K562 (cell line): ENCODE measurements around the gene SLC1A3. TPM values are rescaled to one million over a fixed set of nuclear protein-coding genes. Genes with fewer than 3 reads are reported as not detected.

Experiments
- ATAC-seq: fragments of 200-7000 bp; cut with Tn5 transposase; 3 replicates; pipeline ENCODE4 v1.9.1; 2020; ENCODE audit warnings: moderate library complexity
- BruUV-seq: library from RNA; stranded (reverse); fragments of 400-500 nt; replicated peaks from 2 replicates; lab custom pipeline; 2021; lab: Mats Ljungman, UMichigan
- CTCF ChIA-PET: fragments of 300-600 bp; formaldehyde crosslinking; extraction: SDS; loops from one replicate; lab custom pipeline; 2021; ENCODE audit warnings: low intra/inter-chr PET ratio; lab: Yijun Ruan, JAX
- POLR2A ChIA-PET: fragments of 300-600, 350-650 bp; sonication (Branson Sonifier 250); formaldehyde crosslinking; extraction: SDS; loops from one replicate; lab custom pipeline; 2021; ENCODE audit warnings: antibody characterized with exemption, inconsistent platforms; lab: Yijun Ruan, JAX
- DNase-seq, 4 experiments: peaks; one replicate each; pipeline versions ENCODE4 v3.0.0 to v3.0.0-alpha.2; 2011 to 2018; ENCODE audit warnings: low spot score in 3 of 4, mixed read lengths in 3 of 4; ENCODE audit errors: extremely low read depth in 1 of 4
- FAIRE-seq: peaks from 2 replicates; lab custom pipeline; 2011; peaks lifted over from hg19 to GRCh38; lab: Jason Lieb, UNC
- H2AFZ ChIP-seq: 2 replicates; pipeline ENCODE4 v1.6.0; 2011; ENCODE audit warnings: low read depth, low read length, control low read depth, inconsistent platforms
- H3K27ac ChIP-seq: fragments of 200-600 bp; 3 replicates; pipeline ENCODE4 v1.8.0; 2011; ENCODE audit warnings: low read depth, mild to moderate bottlenecking, control low read depth, inconsistent platforms, low read length, moderate library complexity, mixed read lengths; ENCODE audit errors: extremely low read depth
- H3K27me3 ChIP-seq, 2 experiments: fragments of 300-600 bp in 1 of 2; 2 replicates in 1 of 2; 3 replicates in 1 of 2; pipeline versions ENCODE4 v1.6.0 to v1.8.0; 2011; ENCODE audit warnings: inconsistent platforms in 2 of 2, low read length in 2 of 2, mild to moderate bottlenecking in 1 of 2, mixed read lengths in 1 of 2, moderate library complexity in 1 of 2; ENCODE audit not compliant: control insufficient read depth in 2 of 2, insufficient read depth in 2 of 2
- H3K36me3 ChIP-seq: fragments of 300-600 bp; 3 replicates; pipeline ENCODE4 v1.8.0; 2011; ENCODE audit warnings: mild to moderate bottlenecking, low read length, inconsistent platforms; ENCODE audit not compliant: control insufficient read depth, insufficient read depth
- H3K4me1 ChIP-seq, 2 experiments: fragments of 200-600 bp in 1 of 2; replicated peaks in 1 of 2; 2 replicates in 1 of 2; 3 replicates in 1 of 2; pipeline versions ENCODE4 v1.5.1 to v1.8.0; 2011; ENCODE audit warnings: inconsistent platforms in 2 of 2, low read length in 2 of 2, mild to moderate bottlenecking in 1 of 2, mixed read lengths in 1 of 2, moderate library complexity in 1 of 2; ENCODE audit not compliant: control insufficient read depth in 2 of 2, insufficient read depth in 2 of 2
- H3K4me2 ChIP-seq: 2 replicates; pipeline ENCODE4 v1.6.1; 2011; ENCODE audit warnings: low read length, control low read depth, inconsistent platforms, mixed read lengths; ENCODE audit not compliant: insufficient read depth
- H3K4me3 ChIP-seq: fragments of 200-600 bp; sonication (generic), shearing (Covaris generic); 2 replicates; pipeline ENCODE4 v1.5.1; 2016; ENCODE audit warnings: control low read depth, inconsistent platforms
- H3K79me2 ChIP-seq: fragments of 200-600 bp; 3 replicates; pipeline ENCODE4 v1.8.0; 2011; ENCODE audit warnings: low read length, inconsistent platforms; ENCODE audit not compliant: control insufficient read depth, insufficient read depth
- H3K9ac ChIP-seq, 2 experiments: 2 replicates each; pipeline versions ENCODE4 v1.6.0 to v1.6.1; 2011; ENCODE audit warnings: low read depth in 2 of 2, low read length in 2 of 2, control low read depth in 1 of 2, inconsistent platforms in 1 of 2, mild to moderate bottlenecking in 1 of 2, mixed read lengths in 1 of 2; ENCODE audit not compliant: insufficient read depth in 1 of 2
- H3K9me1 ChIP-seq: one replicate; pipeline ENCODE4 v1.6.0; 2011; ENCODE audit warnings: inconsistent platforms, mild to moderate bottlenecking, low read length, moderate library complexity; ENCODE audit not compliant: control insufficient read depth, insufficient read depth
- H3K9me3 ChIP-seq: replicated peaks from 2 replicates; pipeline ENCODE4 v1.5.1; 2011; ENCODE audit warnings: low read depth, low read length, inconsistent platforms; ENCODE audit not compliant: control insufficient read depth, insufficient read depth
- H4K20me1 ChIP-seq: replicated peaks from 2 replicates; pipeline ENCODE4 v1.6.1; 2011; ENCODE audit warnings: low read length, inconsistent platforms, mixed read lengths; ENCODE audit not compliant: control insufficient read depth, insufficient read depth
- CAMTA2 ChIP-seq: fragments of 250-450 bp; sonication (Bioruptor Pico); conservative IDR thresholded peaks from 2 replicates; pipeline ENCODE4 v1.5.1; 2022
- CBFB ChIP-seq: sonication (generic); formaldehyde crosslinking; IDR thresholded peaks from 2 replicates; pipeline ENCODE4 v1.4.0; 2020; ENCODE audit warnings: mild to moderate bottlenecking, missing genetic modification reagents
- COPS2 ChIP-seq: fragments of 450-650 bp; conservative IDR thresholded peaks from 2 replicates; pipeline ENCODE4 v1.6.1; 2016; ENCODE audit warnings: mild to moderate bottlenecking, moderate library complexity
- DPF2 ChIP-seq: fragments of 450-650 bp; IDR thresholded peaks from 2 replicates; pipeline ENCODE4 v1.6.1; 2016
- E4F1 ChIP-seq: fragments of 250-450 bp; sonication (Bioruptor Pico); IDR thresholded peaks from 2 replicates; pipeline ENCODE4 v1.5.0; 2021; ENCODE audit warnings: mild to moderate bottlenecking, borderline replicate concordance
- GTF2F1 ChIP-seq: IDR thresholded peaks from 2 replicates; pipeline ENCODE4 v1.6.1; 2011; ENCODE audit warnings: low read depth, low read length, improper control_type of control experiment
- MBD2 ChIP-seq: sonication (generic); IDR thresholded peaks from 2 replicates; pipeline ENCODE4 v1.6.1; 2016; ENCODE audit warnings: low read depth, borderline replicate concordance
- POLR2AphosphoS5 ChIP-seq: IDR thresholded peaks from 2 replicates; pipeline ENCODE4 v1.6.1; 2011; ENCODE audit warnings: mild to moderate bottlenecking, low read depth, low read length, moderate library complexity; ENCODE audit not compliant: control insufficient read depth, insufficient read depth
- SP2 ChIP-seq: IDR thresholded peaks from 2 replicates; pipeline ENCODE4 v1.6.1; 2011; ENCODE audit warnings: mild to moderate bottlenecking, low read depth, low read length, moderate library complexity; ENCODE audit not compliant: poor library complexity, severe bottlenecking; ENCODE audit errors: extremely low read depth
- U2AF1 ChIP-seq: fragments of 200-400 bp; formaldehyde crosslinking; optimal IDR thresholded peaks from 2 replicates; pipeline ENCODE3; 2017; ENCODE audit warnings: mild to moderate bottlenecking, low read depth, low read length, moderate library complexity
- ZNF23 ChIP-seq: fragments of 250-450 bp; sonication (Bioruptor Pico); IDR thresholded peaks from 2 replicates; pipeline ENCODE4 v1.4.0; 2020; ENCODE audit warnings: mild to moderate bottlenecking
- ZNF232 ChIP-seq: sonication (generic); formaldehyde crosslinking; IDR thresholded peaks from 2 replicates; pipeline ENCODE4 v1.8.0; 2022; ENCODE audit warnings: mild to moderate bottlenecking, missing genetic modification reagents
- WGBS: fragments of 100-300 bp; shearing (Covaris generic); methylation state at CpG from one replicate; pipeline ENCODE4 v1.1.6; 2016; ENCODE audit warnings: low coverage, mixed read lengths; ENCODE audit not compliant: insufficient coverage; ENCODE audit errors: missing lambda C conversion rate; 5-methylcytosine and 5-hydroxymethylcytosine counted together
- in situ Hi-C: fragments of 300-500 bp; cut with MboI; formaldehyde crosslinking; loops from 4 replicates; pipeline ENCODE4 v1.15.0; 2018; ENCODE audit warnings: inconsistent platforms, mixed read lengths
- intact Hi-C: fragments of 100-400 bp; cut with micrococcal nuclease; formaldehyde crosslinking; loops from 2 replicates; pipeline ENCODE4 v1.14.2; 2022
- polyA plus RNA-seq, 8 experiments: library from polyadenylated mRNA; depleted of rRNA in 4 of 8; stranded (reverse) in 5 of 8; unstranded in 3 of 8; fragments of >200 nt; fragmentation: Nextera tagmentation in 2 of 8; fragmentation: Illumina TruSeq in 1 of 8; extraction: Ambion mirVana in 2 of 8; extraction: Trizol in 1 of 8; gene quantifications; 2 replicates each; pipeline versions ENCODE4 v1.2.1 to v1.2.3, GENCODE V29; 2011 to 2014; ENCODE audit warnings: inconsistent platforms in 1 of 8, missing spikeins in 1 of 8
- total RNA-seq, 7 experiments: library from RNA; depleted of rRNA in 6 of 7; stranded (reverse); fragments of >200 nt in 6 of 7; fragmentation: Illumina TruSeq in 2 of 7; extraction: Trizol in 2 of 7; gene quantifications; 2 replicates each; pipeline versions ENCODE4 v1.2.1 to v1.2.3, GENCODE V29; 2011 to 2021; ENCODE audit warnings: low replicate concordance in 1 of 7
- TF ChIP-seq, protein P1 (sequence below): fragments of 150-350 bp; conservative IDR thresholded peaks from 2 replicates; pipeline ENCODE4 v1.6.1; 2014; ENCODE audit warnings: low read length
- TF ChIP-seq, protein P2 (sequence below): fragments of 250-450 bp; sonication (Bioruptor Pico); IDR thresholded peaks from 2 replicates; pipeline ENCODE4 v1.8.0; 2022; ENCODE audit warnings: moderate library complexity, mild to moderate bottlenecking, inconsistent platforms
- TF ChIP-seq, protein P3 (sequence below): fragments of 450-650 bp; formaldehyde crosslinking; IDR thresholded peaks from 2 replicates; pipeline ENCODE4 v1.4.0; 2022; ENCODE audit warnings: missing genetic modification characterization

SLC1A3 gene
- total and polyA plus RNA-seq, 9 of the 15 experiments (the other 6 are each of a cell fraction or from before 2014, with no cell fraction given), result 0.13 TPM; not detected in 8

GRCh38 chr5:36624277-36624676 is 17.9 kb downstream of the SLC1A3 start:
- FAIRE-seq (no peak), ATAC-seq (no peak), DNase-seq (no peak)
- H3K9me1 ChIP-seq, result no peaks in the 10 kb centered on the region
- H3K36me3 ChIP-seq, result no peaks in the 10 kb centered on the region
- H3K79me2 ChIP-seq, result no peaks in the 10 kb centered on the region
- in situ Hi-C loops, result no loop called here
- ChIA-PET CTCF (no interaction called here), POLR2A (interaction anchor here (1.3 to 1.5 kb wide), 2 partner anchors 11 to 12 kb away, joined by 3 to 5 read pairs; no protein-coding TSS in a partner anchor)
- H3K9me3 ChIP-seq, result no peaks in the 10 kb centered on the region
- H4K20me1 ChIP-seq, result no peaks in the 10 kb centered on the region
- H3K27me3 ChIP-seq, result peaks cover 8 to 11% of the 10 kb centered on the region in 2 experiments
- WGBS, result under 1% methylated on average over 8 of the region's 8 CpGs
- no peak overlapping the region for H3K27ac ChIP-seq
- H3K4me1 ChIP-seq, result no peaks in the 10 kb centered on the region
- H3K9ac ChIP-seq, result no peak overlapping the region
- BruUV-seq, result no TSS peak
- TF ChIP-seq SP2, result no peak
- no peak for TF ChIP-seq POLR2AphosphoS5
- no peak for TF ChIP-seq DPF2
- TF ChIP-seq, protein P1, sequence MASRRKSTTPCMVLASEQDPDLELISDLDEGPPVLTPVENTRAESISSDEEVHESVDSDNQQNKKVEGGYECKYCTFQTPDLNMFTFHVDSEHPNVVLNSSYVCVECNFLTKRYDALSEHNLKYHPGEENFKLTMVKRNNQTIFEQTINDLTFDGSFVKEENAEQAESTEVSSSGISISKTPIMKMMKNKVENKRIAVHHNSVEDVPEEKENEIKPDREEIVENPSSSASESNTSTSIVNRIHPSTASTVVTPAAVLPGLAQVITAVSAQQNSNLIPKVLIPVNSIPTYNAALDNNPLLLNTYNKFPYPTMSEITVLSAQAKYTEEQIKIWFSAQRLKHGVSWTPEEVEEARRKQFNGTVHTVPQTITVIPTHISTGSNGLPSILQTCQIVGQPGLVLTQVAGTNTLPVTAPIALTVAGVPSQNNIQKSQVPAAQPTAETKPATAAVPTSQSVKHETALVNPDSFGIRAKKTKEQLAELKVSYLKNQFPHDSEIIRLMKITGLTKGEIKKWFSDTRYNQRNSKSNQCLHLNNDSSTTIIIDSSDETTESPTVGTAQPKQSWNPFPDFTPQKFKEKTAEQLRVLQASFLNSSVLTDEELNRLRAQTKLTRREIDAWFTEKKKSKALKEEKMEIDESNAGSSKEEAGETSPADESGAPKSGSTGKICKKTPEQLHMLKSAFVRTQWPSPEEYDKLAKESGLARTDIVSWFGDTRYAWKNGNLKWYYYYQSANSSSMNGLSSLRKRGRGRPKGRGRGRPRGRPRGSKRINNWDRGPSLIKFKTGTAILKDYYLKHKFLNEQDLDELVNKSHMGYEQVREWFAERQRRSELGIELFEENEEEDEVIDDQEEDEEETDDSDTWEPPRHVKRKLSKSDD, result no peak
- TF ChIP-seq GTF2F1, result no peak
- TF ChIP-seq U2AF1, result no peak
- TF ChIP-seq E4F1, result no peak
- no peak for TF ChIP-seq ZNF23 (CRISPR knock-in tag)
- TF ChIP-seq, protein P2, sequence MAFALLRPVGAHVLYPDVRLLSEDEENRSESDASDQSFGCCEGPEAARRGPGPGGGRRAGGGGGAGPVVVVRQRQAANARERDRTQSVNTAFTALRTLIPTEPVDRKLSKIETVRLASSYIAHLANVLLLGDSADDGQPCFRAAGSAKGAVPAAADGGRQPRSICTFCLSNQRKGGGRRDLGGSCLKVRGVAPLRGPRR (CRISPR knock-in tag), result no peak
- TF ChIP-seq ZNF232 (CRISPR knock-in tag), result no peak
- TF ChIP-seq CAMTA2 (CRISPR knock-in tag), result no peak
- TF ChIP-seq, protein P3, sequence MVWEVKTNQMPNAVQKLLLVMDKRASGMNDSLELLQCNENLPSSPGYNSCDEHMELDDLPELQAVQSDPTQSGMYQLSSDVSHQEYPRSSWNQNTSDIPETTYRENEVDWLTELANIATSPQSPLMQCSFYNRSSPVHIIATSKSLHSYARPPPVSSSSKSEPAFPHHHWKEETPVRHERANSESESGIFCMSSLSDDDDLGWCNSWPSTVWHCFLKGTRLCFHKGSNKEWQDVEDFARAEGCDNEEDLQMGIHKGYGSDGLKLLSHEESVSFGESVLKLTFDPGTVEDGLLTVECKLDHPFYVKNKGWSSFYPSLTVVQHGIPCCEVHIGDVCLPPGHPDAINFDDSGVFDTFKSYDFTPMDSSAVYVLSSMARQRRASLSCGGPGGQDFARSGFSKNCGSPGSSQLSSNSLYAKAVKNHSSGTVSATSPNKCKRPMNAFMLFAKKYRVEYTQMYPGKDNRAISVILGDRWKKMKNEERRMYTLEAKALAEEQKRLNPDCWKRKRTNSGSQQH (CRISPR knock-in tag), result no peak
- no peak for TF ChIP-seq COPS2
- no peak for TF ChIP-seq MBD2
- no peak for TF ChIP-seq CBFB (CRISPR knock-in tag)
- no peak overlapping the region for H2AFZ ChIP-seq
- intact Hi-C loops, result no loop called here
- no peak overlapping the region for H3K4me3 ChIP-seq
- H3K4me2 ChIP-seq, result no peak overlapping the region
